Activated B cell treated with CpG ODN at 0.5 μM for 24 hours (primary cell): ENCODE measurements around the gene HMCN1. TPM values are rescaled to one million over a fixed set of nuclear protein-coding genes. Genes with fewer than 3 reads are reported as not detected.
"Not testable (repeated sequence)": the region's sequence is repeated elsewhere in the genome, so short reads cannot be mapped to it uniquely, and the experiment has no call there.

Experiments
- ATAC-seq: fragments of 200-7000 bp; cut with Tn5 transposase; one replicate; pipeline ENCODE4 v1.10.0; 2021; ENCODE audit warnings: low read depth, mild to moderate bottlenecking, moderate library complexity
- CTCF ChIA-PET: fragments of 350-600 bp; sonication (Branson Sonifier 250); formaldehyde crosslinking; loops from one replicate; lab custom pipeline; 2021; ENCODE audit warnings: antibody characterized with exemption; lab: Charles Lee
- POLR2A ChIA-PET: fragments of 350-600 bp; sonication (Branson Sonifier 250); formaldehyde crosslinking; loops from one replicate; lab custom pipeline; 2021; ENCODE audit warnings: antibody characterized with exemption; lab: Charles Lee
- DNase-seq: peaks from one replicate; pipeline ENCODE4 v3.0.0; 2022
- H3K27ac Mint-ChIP-seq: one replicate; pipeline ENCODE4 v1.8.0; 2020; ENCODE audit warnings: mixed read lengths
- H3K27me3 Mint-ChIP-seq: one replicate; pipeline ENCODE4 v1.8.0; 2021; ENCODE audit warnings: mixed read lengths
- H3K36me3 Mint-ChIP-seq: one replicate; pipeline ENCODE4 v1.8.0; 2021; ENCODE audit warnings: low read depth, mixed read lengths
- H3K4me1 Mint-ChIP-seq: one replicate; pipeline ENCODE4 v1.8.0; 2021; ENCODE audit warnings: mixed read lengths
- H3K4me3 Mint-ChIP-seq: one replicate; pipeline ENCODE4 v1.8.0; 2020; ENCODE audit warnings: mild to moderate bottlenecking, mixed read lengths
- H3K9me3 Mint-ChIP-seq: one replicate; pipeline ENCODE4 v1.8.0; 2020; ENCODE audit warnings: mixed read lengths
- intact Hi-C: fragments of 100-400 bp; cut with micrococcal nuclease; formaldehyde crosslinking; loops from one replicate; pipeline ENCODE4 v1.15.1; 2024
- total RNA-seq: library from RNA; stranded (reverse); gene quantifications from 2 replicates; pipeline ENCODE4 v1.2.3, GENCODE V29; 2022
- TF ChIP-seq, protein P1 (sequence below): fragments of 200-600 bp; IDR thresholded peaks from one replicate; pipeline ENCODE4 v1.8.0; 2022; ENCODE audit warnings: antibody characterized with exemption, mild to moderate bottlenecking

HMCN1 gene
- total RNA-seq, 1 donor from 2014 or later: 0.27 TPM

DNA sequence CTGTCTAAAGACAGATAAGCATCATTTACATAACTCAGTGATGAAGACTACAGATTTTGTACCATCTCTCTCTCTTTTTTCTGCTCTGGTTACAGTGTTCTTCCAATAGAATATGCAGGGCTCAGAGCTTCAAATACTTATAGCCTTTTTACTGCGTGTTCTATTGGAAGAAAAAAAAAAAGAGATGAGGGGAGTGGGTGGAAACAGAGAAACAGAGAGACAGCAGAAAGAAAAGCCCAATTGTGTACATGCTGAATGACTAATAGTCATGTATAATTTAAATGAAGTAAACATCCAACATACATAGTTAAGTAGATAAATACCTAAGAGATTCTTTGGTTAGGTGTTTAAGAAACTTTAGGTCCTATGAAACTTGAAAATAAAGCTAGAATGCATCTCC lies 151.9 kb downstream of the HMCN1 start:
- TF ChIP-seq, protein P1, sequence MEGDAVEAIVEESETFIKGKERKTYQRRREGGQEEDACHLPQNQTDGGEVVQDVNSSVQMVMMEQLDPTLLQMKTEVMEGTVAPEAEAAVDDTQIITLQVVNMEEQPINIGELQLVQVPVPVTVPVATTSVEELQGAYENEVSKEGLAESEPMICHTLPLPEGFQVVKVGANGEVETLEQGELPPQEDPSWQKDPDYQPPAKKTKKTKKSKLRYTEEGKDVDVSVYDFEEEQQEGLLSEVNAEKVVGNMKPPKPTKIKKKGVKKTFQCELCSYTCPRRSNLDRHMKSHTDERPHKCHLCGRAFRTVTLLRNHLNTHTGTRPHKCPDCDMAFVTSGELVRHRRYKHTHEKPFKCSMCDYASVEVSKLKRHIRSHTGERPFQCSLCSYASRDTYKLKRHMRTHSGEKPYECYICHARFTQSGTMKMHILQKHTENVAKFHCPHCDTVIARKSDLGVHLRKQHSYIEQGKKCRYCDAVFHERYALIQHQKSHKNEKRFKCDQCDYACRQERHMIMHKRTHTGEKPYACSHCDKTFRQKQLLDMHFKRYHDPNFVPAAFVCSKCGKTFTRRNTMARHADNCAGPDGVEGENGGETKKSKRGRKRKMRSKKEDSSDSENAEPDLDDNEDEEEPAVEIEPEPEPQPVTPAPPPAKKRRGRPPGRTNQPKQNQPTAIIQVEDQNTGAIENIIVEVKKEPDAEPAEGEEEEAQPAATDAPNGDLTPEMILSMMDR: no peak
- DNase-seq (no peak), ATAC-seq (no peak)
- intact Hi-C loops: no loop called here
- Mint-ChIP-seq H3K27ac (no peak overlapping the region), H3K36me3 (no peaks in the 10 kb centered on the region), H3K4me1 (no peaks in the 10 kb centered on the region), H3K4me3 (no peak overlapping the region), H3K9me3 (no peaks in the 10 kb centered on the region), H3K27me3 (no peaks in the 10 kb centered on the region)
- ChIA-PET POLR2A (no interaction called here), CTCF (no interaction called here)

DNA sequence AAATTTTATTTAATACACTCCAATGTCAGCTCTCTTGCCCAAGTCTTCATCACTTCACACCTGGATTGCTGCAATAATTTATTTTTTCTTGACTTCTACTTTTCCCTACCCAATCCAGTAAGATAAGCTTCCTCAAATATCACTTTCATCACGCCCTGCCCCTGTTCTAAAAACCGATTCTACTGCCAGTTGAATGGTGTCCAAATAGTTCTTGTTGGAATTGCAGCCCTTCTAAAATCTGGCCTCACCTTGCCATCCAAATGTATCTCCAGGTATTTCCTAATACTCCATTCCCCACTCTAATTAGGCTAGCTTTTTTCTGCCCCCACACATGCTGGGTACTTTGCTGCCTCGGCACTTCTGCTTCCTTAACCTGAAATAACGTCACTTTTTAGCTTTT lies 152.5 kb downstream of the HMCN1 start:
- no peaks in the 10 kb centered on the region for H3K4me1 Mint-ChIP-seq
- no peak for ATAC-seq
- intact Hi-C loops: no loop called here
- no peaks in the 10 kb centered on the region for H3K27me3 Mint-ChIP-seq
- TF ChIP-seq, protein P1: no peak
- no peaks in the 10 kb centered on the region for H3K9me3 Mint-ChIP-seq
- no peak overlapping the region for H3K4me3 Mint-ChIP-seq
- ChIA-PET CTCF (no interaction called here), POLR2A (no interaction called here)
- no peaks in the 10 kb centered on the region for H3K36me3 Mint-ChIP-seq
- DNase-seq: no peak
- H3K27ac Mint-ChIP-seq: no peak overlapping the region

DNA sequence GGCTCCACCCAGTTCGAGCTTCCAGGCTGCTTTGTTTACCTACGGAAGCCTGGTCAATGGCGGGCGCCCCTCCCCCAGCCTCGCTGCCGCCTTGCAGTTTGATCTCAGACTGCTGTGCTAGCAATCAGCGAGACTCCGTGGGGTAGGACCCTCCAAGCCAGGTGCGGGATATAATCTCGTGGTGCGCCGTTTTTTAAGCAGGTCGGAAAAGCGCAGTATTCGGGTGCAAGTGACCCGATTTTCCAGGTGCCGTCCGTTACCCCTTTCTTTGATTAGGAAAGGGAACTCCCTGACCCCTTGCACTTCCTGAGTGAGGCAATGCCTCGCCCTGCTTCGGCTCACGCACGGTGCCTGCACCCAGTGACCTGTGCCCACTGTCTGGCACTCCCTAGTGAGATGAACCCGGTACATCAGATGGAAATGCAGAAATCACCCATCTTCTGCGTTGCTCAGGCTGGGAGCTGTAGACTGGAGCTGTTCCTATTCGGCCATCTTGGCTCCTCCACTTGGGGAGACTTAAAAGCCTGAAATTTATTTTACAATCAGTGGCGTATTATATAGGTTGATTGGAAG lies 158.7 kb downstream of the HMCN1 start:
- H3K27me3 Mint-ChIP-seq, H3K27ac Mint-ChIP-seq, H3K4me1 Mint-ChIP-seq, ATAC-seq, intact Hi-C loops, DNase-seq, H3K9me3 Mint-ChIP-seq, H3K4me3 Mint-ChIP-seq, CTCF ChIA-PET, H3K36me3 Mint-ChIP-seq, POLR2A ChIA-PET: not testable (repeated sequence)

DNA sequence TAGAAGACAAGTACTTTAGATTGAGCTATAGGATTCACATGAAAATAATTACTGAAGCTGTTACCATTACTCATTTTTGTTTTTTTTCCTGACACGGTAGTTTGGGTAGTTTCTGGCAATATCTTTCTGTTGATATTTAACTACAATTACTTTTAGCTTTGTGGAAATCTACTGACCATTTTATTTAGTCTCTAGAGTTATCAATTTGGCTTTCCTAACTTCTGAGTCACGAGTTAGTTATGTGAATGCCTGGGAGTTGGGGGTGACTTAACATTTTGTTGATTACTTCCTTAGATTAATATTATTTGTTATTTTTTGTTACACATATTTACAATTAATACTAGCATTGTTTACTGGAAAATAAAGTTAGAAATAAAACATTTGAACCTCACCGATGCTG lies 160.6 kb downstream of the HMCN1 start:
- no peaks in the 10 kb centered on the region for H3K9me3 Mint-ChIP-seq
- CTCF ChIA-PET: no interaction called here
- intact Hi-C loops: no loop called here

DNA sequence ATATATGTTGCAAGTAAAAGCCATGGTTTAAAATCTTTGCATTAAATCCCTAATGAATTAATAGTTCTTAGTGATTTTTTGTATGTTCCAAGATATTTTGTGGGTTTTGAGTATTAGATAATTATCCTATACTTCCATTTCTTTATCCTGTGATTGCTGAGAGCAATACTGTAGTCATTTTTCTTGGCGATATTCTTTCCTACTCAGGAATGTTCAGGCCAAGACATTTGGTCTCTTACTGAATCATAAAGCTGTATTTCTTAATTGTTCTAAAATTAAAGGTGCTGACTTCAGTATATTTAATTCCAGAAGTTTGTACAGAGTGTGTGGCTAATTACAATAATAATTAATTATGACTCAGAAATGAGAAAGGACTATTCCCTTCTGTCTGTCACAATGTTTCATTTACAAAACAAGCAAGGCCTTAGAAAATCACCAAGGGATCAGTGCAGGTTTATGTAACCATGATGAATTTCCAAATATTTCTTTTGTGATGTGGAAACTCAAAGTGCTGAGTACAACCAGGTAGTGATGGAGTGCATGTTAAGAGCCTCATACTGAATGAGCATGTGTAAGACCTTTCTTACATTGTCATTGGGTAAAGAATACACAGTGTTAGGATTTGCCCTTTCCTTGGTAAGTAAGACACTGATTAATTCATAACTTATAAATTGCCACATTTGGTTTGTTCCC lies 161.2 kb downstream of the HMCN1 start:
- CTCF ChIA-PET: no interaction called here

More for the DNA sequence above, 160.6 kb downstream of the HMCN1 start:
- no peak overlapping the region for H3K27ac Mint-ChIP-seq
- H3K4me1 Mint-ChIP-seq: no peaks in the 10 kb centered on the region
- H3K36me3 Mint-ChIP-seq: no peaks in the 10 kb centered on the region
- no peak for DNase-seq
- TF ChIP-seq, protein P1: no peak
- no peaks in the 10 kb centered on the region for H3K27me3 Mint-ChIP-seq
- no peak overlapping the region for H3K4me3 Mint-ChIP-seq
- POLR2A ChIA-PET: no interaction called here
- ATAC-seq: no peak

More for the DNA sequence above, 161.2 kb downstream of the HMCN1 start:
- Mint-ChIP-seq H3K27ac (no peak overlapping the region), H3K4me1 (no peaks in the 10 kb centered on the region), H3K9me3 (no peaks in the 10 kb centered on the region), H3K27me3 (no peaks in the 10 kb centered on the region), H3K36me3 (no peaks in the 10 kb centered on the region), H3K4me3 (no peak overlapping the region)
- DNase-seq (no peak), ATAC-seq (no peak)
- POLR2A ChIA-PET: no interaction called here
- intact Hi-C loops: no loop called here
- TF ChIP-seq, protein P1: no peak
